GM19351 (cell line): ENCODE results near the gene TBC1D14.

Experiments used
- ATAC-seq: cut with Tn5 transposase; IDR thresholded peaks from one replicate; pipeline ENCODE4 v1.9.1; 2021; ENCODE audit warnings: mild to moderate bottlenecking, moderate library complexity; ENCODE audit not compliant: unreplicated experiment

TBC1D14 gene

GRCh38 chr4:6926681-6927478 lies 17.3 kb downstream of the TBC1D14 start:
- no peak for ATAC-seq

GRCh38 chr4:6928081-6928480 lies 18.5 kb downstream of the TBC1D14 start:
- no peak for ATAC-seq

- ATAC-seq = no peak
Measured at GRCh38 chr4:6929339-6929811, 19.7 kb downstream of the TBC1D14 start.

GRCh38 chr4:6929812-6930464 lies 20.3 kb downstream of the TBC1D14 start:
- no peak for ATAC-seq

GRCh38 chr4:6932475-6932874 lies 22.8 kb downstream of the TBC1D14 start:
- no peak for ATAC-seq

GRCh38 chr4:6932918-6933317 lies 23.3 kb downstream of the TBC1D14 start:
- ATAC-seq = no peak

GRCh38 chr4:6933691-6934430 lies 24.2 kb downstream of the TBC1D14 start:
- ATAC-seq = no peak

GRCh38 chr4:6935965-6936364 lies 26.3 kb downstream of the TBC1D14 start:
- ATAC-seq = no peak

GRCh38 chr4:6937201-6937600 lies 27.6 kb downstream of the TBC1D14 start:
- no peak for ATAC-seq

GRCh38 chr4:6937754-6938153 lies 28.1 kb downstream of the TBC1D14 start:
- no peak for ATAC-seq

- no peak for ATAC-seq
Measured at GRCh38 chr4:6938237-6938636, 28.6 kb downstream of the TBC1D14 start.

- no peak for ATAC-seq
Measured at GRCh38 chr4:6938647-6939271, 29.1 kb downstream of the TBC1D14 start.

GRCh38 chr4:6939761-6940743 lies 30.4 kb downstream of the TBC1D14 start:
- ATAC-seq = peak; percentile 42

GRCh38 chr4:6940744-6941137 lies 31.1 kb downstream of the TBC1D14 start:
- ATAC-seq = no peak

- no peak for ATAC-seq
Measured at GRCh38 chr4:6941796-6942195, 32.2 kb downstream of the TBC1D14 start.

- ATAC-seq = peak; percentile 69
Measured at GRCh38 chr4:6942238-6942800, 32.7 kb downstream of the TBC1D14 start.

GRCh38 chr4:6943012-6943884 lies 33.6 kb downstream of the TBC1D14 start:
- no peak for ATAC-seq

GRCh38 chr4:6943885-6944225 lies 34.2 kb downstream of the TBC1D14 start:
- ATAC-seq = no peak
